Activated CD8-positive, alpha-beta memory T cell treated with anti-CD3 and anti-CD28 coated beads for 1 hour (primary cell): ENCODE results near the gene ATXN7L1.

Experiments used
- DNase-seq, 2 donors: peaks; one replicate each; pipeline ENCODE4 v3.0.0-alpha.2; 2020; ENCODE audit warnings: low read depth in 1 of 2; ENCODE audit errors: extremely low read depth in 1 of 2

ATXN7L1 gene

DNA sequence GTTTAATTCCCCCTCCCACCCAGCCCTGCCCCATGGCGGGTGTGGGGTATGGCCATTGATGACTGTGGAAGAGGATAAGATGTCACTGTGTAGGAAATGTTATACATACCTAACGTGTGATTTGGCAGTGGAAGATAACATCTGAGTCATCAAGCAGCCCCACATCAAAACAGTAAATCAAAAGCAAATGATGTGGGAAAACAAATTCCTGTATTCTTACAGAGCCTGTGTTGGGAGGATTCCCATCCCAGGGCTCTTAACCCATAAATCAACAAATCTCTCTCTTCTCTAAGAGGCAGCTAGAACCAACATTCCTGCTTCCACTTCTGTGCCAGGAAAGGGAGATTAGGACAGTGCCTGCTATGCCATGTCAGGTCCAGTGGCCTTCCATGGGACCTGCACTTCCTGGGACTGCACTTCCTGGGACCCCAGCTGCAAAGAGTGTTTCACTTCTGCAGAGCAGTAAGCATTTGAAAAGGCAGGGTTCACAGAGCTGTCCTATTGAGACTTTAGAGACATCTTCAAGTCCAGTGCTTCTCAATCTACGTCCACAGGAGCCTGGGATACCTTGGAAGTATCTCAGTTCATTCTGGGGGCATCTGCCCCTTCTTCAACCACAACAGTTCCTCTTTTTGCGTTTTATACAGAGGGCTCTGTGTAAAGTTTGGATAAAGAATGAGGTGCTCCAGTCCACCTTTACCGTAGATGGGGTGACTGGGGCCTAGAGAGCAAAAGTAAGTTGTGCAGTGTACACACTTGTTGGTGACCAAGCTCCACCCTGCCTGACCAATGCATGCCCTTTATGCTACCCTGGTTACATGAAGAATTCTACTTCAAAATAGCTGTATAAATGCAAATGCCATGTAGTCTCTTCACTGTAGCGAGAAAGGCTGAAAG is 45.7 kb downstream of the ATXN7L1 start:
- DNase-seq: no peak

DNA sequence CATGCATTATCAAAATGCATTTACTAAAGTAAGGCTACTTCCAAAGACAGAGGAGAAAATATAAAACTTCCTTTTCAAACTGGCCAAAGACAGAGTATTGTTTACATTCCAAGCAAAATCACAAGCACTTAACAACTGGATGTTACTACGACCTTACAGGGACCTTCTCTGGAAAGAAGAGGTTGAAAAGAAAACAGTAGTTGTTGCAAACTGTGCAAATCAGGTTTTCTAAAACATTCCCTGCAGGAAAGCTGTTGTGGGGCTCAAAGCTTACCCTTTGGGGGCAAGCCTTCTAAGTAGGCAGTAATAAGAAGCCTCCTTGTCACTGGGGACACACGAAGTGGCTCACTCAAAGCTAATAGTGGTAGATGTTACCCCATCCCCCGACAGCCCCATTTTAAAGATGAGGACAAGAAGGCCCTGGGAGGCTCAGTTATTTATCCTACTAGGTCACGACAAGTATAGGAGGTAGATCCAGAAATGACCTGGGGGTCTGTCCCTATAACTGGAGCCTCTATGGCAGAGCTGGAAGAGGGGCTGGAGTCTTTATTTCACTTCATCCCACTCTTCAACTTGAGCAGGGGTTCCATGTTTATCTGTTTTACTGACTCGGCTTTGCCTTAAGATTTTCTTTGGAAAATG is 46.6 kb downstream of the ATXN7L1 start:
- DNase-seq: no peak

DNA sequence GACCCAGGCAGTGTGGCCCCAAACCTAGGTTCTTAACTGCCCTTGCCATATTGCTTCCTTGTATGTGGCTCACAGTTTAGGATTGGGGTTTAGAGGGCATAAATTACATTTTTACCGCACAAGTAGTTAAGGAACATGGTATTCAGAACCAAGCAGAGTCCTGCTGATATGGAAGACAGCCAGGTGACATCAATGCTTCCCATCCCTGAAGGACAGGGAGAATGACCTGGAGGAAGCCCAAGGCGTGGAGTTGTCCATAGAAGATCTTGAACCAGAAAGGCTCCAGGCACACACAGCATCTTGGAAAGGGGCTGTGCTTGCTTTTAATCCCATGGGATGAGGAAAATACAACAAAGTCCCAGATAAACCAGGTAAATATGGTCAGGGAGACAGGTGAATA is 48.3 kb downstream of the ATXN7L1 start:
- DNase-seq: no peak

DNA sequence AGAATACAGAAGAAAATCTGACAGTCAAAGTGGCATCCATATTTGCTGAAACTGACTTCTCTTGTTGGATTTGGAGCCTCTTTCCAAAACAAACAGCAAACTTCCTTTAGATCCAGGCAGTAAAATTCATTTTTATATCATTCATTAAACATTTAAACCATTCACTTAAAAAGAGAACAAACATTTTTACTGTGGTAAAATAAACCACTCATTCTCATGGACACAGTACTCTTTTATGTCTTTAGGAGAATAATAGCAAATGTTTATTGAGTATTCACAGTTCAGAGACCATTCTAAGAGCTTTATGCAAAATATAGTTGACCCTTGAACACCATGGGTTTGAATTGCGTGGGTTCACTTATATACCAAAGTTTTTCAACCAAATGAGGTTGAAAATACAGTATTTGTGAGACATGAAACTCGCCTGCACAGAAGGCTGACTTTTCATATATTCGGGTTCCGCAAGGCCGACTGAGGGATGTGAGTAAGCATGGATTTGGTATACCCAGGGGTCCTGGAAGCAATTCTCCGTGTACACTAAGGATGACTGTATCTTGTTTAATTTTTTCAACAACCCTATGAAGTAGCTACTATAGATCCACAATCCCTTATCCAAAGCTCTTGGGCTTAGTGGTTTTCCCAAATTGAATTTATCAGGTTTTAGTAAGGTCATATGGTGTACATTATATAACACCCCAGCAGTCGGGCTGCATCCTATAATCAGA is 49.1 kb downstream of the ATXN7L1 start:
- no peak for DNase-seq

DNA sequence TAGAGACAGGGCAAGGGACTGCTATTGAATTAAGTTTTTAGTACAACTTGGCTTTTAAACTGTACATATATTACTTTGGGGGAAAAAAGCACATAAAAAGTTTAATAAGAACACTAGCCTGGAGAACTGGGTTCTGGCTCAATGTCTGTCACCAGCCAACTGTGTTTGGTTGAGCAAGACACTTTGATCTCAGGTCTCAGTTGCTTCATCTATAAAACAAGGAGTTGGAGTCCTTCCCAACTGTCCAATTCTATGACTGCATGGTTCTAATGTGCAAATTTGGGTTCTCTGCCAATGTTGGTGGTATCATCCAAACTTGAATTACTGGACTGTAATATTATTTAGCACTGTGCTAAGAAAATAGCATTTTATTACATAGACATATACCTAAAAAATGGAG is 50.3 kb downstream of the ATXN7L1 start:
- DNase-seq: no peak

DNA sequence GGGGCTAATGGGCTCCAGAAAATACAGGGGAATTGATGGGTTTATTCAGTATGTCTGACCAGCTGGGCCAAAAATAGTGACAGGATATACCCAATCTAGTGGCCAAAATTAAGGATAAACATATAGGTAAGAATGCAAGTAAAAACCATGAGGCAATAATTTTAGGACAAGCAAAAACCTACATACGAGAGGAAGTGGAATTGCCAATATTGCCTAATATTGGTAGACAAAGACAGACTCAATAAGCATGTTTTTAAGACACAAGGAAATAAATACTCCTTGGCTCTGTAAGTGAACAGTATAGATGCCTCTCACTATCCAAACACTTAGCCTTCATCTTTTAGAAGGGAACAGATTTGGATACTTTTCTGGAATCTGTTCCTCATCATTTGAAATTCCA is 51.0 kb downstream of the ATXN7L1 start:
- no peak for DNase-seq

DNA sequence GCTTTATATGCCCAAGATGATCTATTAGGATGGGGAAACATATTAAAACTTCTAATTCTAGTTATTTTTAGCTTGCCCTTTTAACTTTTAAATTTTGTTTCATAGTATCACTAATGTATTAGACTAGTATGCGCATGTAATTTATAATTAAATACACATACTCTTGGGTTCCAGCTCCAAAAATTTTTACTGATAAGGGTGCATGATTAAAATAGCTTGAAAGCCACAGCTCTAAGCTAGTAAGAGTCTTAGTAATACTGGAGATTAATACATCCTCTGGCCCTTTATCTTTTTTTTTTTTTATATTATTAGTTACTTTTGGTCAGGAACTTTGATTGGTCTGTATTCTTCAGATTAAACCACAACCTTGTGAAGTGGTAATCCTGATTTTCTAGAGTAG is 53.6 kb downstream of the ATXN7L1 start:
- no peak for DNase-seq

DNA sequence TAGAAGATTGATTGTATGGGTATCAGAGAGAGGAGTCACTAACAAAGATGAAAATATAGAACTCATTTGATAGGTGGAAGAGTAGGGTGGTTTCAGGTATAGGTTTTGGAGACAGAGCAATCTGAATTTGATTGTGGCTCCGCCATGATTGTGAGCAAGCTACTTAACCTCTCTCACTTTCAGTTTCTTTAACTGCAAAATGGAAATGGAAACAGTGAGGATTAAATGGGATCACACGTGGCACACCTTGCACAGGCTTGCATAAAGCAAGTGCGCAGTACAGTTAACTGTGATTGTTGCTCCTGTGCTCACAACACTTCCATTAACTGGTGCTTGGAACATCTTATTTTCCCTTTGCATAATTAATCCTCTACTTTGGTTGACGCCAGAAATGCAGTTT is 54.9 kb downstream of the ATXN7L1 start:
- no peak for DNase-seq

DNA sequence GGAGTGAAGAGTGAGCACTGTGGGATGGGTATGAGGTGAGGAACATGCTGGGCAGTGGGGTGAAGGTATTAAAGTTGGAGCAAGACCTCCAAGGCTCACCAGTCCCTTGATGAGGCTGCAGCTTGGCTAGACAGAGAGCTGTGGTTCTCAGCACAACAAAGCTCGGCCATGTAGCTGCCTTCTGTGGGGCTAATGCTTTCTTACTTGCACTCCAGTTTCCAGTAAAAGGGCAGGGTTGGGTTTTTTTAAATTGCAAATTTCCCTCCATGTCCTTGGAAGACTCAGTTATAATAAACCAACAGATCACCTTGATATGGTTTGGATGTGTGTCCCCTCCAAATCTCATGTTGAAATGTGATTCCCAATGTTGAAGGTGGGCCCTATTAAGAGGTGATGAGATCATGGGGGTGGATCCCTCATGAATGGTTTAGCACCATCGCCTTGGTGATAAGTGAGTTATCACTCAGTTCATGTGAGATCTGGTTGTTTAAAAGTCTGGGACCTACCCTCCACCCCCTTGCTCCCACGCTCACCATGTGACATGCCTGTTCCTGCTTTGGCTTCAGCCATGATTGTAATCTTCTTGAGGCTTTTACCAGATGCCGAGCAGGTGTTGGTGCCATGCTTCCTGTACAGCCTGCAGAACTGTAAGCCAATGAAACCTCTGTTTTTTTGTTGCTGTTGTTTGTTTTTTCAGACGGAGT is 55.9 kb downstream of the ATXN7L1 start:
- no peak for DNase-seq

DNA sequence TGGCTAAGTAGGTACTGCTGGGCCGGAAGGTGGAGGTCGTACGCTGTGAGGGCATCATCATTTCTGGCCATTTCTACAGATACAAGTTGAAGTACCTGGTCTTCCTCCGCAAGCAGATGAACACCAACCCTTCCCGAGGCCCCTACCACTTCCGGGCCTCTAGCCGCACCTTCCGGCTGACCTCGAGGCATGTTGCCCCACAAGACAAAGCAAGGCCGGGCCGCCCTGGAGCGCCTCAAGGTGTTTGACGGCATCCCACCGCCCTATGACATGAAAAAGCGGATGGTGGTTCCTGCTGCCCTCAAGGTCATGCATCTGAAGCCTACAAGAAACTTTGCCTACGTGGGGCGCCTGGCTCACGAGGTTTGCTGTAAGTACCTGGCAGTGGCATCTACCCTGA is 56.8 kb downstream of the ATXN7L1 start:
- DNase-seq: no peak

DNA sequence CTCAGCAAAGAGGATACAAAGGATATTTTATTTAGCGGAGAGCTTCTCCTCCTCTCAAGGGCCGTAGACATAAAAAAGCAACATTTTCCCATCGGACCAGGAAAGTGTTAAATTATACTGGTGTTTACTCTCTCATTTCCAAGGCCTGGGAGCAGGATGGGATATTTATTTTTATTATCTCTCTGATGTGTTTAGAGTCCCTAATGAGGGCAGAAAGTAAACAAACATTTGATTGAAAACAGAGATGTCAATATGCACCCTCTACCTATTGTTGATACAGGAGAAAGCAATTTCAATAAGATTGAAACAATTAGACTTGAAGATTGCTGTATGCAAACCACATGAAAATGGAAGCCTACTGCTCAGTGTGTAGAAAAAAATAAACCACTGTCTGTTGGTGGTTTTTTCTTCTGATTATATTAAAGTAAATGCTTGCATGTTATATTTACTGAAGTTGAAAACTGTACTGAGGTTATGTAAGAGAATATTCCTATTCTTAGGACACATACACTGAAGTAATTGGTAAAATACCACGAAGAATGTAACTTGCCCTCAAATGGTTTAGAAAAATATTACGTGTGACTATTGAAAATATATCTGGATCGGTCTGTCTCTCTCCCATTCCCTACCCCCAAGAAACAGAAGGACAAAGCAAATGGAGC is 59.3 kb downstream of the ATXN7L1 start:
- DNase-seq: no peak

DNA sequence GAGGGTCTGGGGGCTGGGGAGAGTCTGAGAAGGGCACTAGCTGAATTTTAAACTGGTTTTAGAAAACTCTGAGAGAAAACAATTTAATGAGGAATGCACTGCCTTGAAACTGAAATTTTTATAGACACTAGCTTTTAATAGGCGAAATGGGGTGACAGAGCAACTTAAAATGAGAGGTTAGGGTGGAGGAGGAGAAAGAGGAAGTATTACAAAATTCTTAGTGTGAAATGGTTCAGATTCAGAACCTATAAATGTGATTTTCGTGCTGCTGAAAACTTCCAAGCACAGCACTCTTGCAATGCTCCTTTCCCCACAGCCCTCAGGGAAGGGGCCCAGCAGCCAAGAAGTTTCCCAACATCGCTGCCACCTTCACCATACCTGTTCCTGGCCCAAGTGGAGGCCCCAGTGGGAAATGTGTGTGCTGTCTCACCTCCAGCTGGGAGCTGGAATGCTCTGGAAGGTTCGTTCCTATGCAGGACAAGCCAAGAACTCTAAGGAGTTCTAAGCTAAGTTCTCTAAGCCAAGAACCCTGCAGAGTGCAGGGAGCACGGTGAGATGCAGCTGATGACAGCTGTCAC is 60.0 kb downstream of the ATXN7L1 start:
- no peak for DNase-seq

DNA sequence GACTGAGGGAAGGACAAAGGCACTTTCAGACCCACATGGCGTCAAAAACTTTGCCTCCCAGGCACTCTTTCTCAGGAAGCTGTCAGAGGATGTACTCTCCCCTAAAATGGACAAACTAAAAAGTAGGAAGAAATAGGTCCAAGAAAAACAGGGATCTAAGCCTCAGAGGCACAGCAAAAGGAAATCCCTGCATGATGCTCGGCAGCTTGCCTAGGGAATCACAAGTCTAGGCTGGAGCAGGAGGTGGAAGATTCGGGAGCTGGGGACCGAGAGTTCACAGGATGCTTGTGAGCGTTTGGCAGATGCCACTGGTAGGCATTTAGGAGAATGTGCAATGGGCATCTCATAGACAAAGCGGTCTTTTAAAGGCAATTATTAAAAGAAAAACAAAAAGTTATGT is 60.8 kb downstream of the ATXN7L1 start:
- no peak for DNase-seq

DNA sequence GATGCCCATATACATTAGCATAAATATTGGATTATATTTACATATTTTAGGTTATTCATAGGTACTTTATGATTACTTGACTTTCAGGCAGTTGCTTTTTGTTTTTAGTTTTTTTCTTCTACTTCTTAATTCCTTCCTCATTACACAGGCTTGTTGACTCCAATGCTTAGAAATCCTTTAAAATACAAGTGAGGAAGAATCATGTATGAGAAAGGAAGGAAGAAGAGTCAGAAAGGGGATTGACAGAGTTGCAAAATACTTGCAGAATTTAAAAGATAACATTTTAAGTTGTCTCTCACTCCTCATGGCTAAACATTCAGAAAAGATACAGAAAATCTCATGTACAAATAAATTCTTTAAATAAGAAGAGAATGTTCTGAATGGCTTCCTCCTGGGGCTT is 61.9 kb downstream of the ATXN7L1 start:
- no peak for DNase-seq

DNA sequence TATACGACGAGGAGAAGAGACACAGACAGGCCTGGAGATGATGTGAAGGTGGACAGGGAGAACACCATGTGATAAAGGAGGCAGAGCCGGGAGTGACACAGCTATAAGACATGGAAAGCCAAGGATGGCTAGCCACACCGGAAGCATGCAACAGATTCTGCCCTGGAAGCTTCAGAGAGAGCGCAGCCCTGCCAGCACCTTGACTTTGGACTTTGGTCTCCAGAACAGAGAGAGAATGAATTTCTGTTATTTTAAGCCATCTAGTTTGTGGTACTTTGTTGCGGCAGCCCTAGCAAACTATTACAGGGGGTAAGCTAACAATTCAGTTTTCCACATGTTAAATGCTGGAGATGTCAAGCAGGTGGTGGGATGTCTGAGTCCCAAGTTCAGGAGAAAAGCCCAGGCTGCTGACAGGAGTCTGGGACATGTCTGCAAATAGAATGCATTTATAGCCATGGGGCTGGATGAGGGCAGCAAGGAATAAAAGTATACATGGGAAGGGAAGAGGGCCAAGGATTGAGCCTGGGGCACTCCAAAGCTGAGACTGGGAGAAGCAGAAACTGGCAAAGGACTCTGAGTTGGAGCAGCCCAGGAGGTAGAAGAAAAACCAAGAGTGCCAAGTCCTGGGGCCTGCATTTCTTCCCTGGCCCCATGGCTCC is 65.1 kb downstream of the ATXN7L1 start:
- no peak for DNase-seq

DNA sequence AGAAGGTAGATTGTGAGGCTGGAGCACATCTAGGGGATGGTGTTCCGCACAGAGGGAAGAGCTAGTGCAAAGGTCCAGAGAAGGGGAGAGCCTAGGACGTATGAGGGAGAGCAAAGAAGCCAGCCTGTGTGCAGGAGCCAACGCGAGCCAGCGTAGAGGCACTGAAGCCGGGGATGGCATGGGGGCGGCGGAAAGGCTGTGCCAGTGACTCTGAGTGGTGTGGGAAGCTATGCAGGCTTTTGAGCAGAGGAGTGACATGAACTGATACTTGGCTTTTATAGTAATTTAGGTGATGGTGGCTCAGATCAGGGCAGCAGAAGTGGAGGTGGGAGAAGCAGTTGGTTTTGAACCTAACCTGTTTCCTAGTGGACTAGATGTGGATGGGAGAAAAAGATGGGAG is 65.8 kb downstream of the ATXN7L1 start:
- DNase-seq: no peak

DNA sequence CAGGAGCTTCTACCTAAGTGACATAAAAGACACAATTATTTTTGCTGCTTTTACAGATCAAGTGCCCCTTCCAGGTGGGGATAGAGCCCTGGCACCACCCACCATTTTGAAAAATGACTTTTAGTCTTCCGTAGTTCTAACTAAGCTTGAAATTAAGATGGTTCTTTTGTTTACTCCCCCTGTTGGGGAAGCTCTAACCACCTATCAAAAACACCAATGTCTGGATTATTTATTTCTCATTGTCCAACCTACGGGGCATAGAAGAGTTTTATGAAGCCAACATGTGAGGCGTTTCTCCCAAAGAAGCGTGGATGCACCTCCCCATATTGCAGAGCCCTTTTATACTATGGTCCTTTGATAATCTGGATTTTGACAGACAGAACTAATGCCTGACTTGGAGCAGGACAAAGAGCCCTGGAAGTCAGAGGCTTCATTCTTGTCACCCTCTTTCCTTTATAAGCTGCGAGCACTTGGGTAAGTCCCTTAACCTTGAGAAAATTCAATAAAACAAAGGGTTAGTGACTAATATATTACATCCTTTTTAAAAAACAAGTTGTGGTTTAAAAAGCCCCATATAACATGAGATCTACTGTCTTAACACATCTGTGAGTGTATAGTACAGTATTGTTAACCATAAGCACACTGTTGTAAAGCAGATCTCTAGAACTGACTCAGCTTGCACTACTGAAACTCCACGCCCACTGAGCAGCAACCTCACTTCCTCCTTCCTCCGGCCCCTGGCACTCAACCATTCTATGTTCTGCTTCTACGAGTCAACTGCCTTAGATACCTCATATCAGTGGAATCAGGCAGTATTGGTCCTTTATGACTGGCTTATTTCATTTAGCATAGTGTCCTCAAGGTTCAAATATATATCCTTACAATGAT is 67.5 kb downstream of the ATXN7L1 start:
- peak; percentile 15 to 40 for DNase-seq

DNA sequence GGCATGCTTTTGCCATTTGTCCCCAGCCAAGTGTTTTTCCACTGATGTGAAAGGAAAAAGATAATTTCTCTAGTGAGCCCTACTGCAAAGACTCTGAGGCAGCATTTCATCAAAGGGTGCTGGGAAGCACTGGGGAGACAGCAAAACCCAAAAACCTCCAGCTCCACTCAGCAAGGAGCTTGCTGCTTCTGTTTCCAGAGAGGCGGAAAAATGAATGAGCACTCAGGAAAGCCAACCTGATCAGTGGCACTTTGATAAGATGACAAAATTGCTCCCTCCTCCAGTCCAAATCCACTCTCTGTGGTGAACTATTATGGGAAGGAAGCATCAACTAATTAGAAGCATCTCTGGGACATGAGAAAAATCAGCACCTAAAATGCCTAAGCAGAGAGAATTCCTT is 68.2 kb downstream of the ATXN7L1 start:
- DNase-seq: no peak

DNA sequence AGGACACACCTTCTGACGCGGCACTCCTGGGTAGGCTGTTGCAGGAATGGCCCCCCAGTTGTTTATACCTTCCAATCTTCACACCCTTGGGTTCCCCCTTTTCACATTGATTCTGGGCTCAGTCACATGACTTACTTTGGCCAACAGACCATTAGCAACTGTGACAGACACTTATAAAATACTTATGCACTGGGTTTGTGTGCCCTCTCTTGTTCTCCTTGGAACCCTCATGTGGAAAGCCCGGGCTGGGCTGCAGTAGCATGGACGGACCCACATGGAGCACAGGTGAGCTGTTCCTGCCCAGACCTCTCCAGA is 69.0 kb downstream of the ATXN7L1 start:
- no peak for DNase-seq
